Left lung (tissue), 10 donors: Measurements from ENCODE around the gene FAAP24. TPM values are rescaled to one million over a fixed set of nuclear protein-coding genes. Genes with fewer than 3 reads are reported as not detected.
"Not testable (repeated sequence)": the region's sequence is repeated elsewhere in the genome, so short reads cannot be mapped to it uniquely, and the experiment has no call there.

Experiments used
- ATAC-seq: fragments of 200-7000 bp; cut with Tn5 transposase; one replicate; pipeline ENCODE4 v1.9.1; 2020; ENCODE audit warnings: moderate library complexity
- DNase-seq, 4 donors: peaks; one replicate each; pipeline ENCODE4 v3.0.0-alpha.2; 2013 to 2020
- H3K27ac ChIP-seq, 2 donors: fragments of 200-600 bp; sonication (generic) in 1 of 2; one replicate each; pipeline versions ENCODE4 v1.5.0 to v1.8.0; 2020 to 2021
- H3K27me3 ChIP-seq, 2 donors: fragments of 200-600 bp; sonication (generic) in 1 of 2; one replicate each; pipeline versions ENCODE4 v1.5.0 to v1.8.0; 2020 to 2021
- H3K36me3 ChIP-seq, 2 donors: fragments of 200-600 bp; sonication (generic) in 1 of 2; one replicate each; pipeline versions ENCODE4 v1.5.0 to v1.8.0; 2020 to 2021
- H3K4me1 ChIP-seq, 2 donors: fragments of 200-600 bp; one replicate each; pipeline ENCODE4 v1.8.0; 2021
- H3K4me3 ChIP-seq, 2 donors: fragments of 200-600 bp; sonication (generic) in 1 of 2; one replicate each; pipeline versions ENCODE4 v1.5.0 to v1.8.0; 2020 to 2021; ENCODE audit warnings: mild to moderate bottlenecking in 1 of 2
- H3K9me3 ChIP-seq, 2 donors: fragments of 200-600 bp; sonication (generic) in 1 of 2; one replicate each; pipeline versions ENCODE4 v1.5.0 to v1.8.0; 2020 to 2021
- intact Hi-C, 2 donors: fragments of 100-400 bp; cut with DNase I; formaldehyde crosslinking; loops; one replicate each; pipeline versions ENCODE4 v1.11.2 to v1.14.2; 2022
- polyA plus RNA-seq, 6 donors: library from polyadenylated mRNA; unstranded; fragments of 120-200 nt; gene quantifications; one replicate each; pipeline ENCODE4 v1.2.1, GENCODE V29; 2013; ENCODE audit not compliant: insufficient read length in 6 of 6
- total RNA-seq, 2 donors: library from RNA; stranded (reverse); fragmentation: NEBNext Ultra II Directional; extraction: Animal tissue kit (Norgen Biotek cat#: 25700); gene quantifications; one replicate each; pipeline ENCODE4 v1.2.1, GENCODE V29; 2021
- TF ChIP-seq, protein P1 (sequence below), 2 donors: fragments of 200-600 bp; sonication (generic) in 1 of 2; IDR thresholded peaks; one replicate each; pipeline versions ENCODE4 v1.5.0 to v1.8.0; 2021; ENCODE audit warnings: antibody characterized with exemption in 2 of 2
- donor health status: DM: no; HTN: yes; CAD: no.
- donor health status: DM: no; HTN: no; CAD: no.

FAAP24 gene
- total and polyA plus RNA-seq, 8 donors: 2.7 to 4.8 (median 3.7) TPM

DNA sequence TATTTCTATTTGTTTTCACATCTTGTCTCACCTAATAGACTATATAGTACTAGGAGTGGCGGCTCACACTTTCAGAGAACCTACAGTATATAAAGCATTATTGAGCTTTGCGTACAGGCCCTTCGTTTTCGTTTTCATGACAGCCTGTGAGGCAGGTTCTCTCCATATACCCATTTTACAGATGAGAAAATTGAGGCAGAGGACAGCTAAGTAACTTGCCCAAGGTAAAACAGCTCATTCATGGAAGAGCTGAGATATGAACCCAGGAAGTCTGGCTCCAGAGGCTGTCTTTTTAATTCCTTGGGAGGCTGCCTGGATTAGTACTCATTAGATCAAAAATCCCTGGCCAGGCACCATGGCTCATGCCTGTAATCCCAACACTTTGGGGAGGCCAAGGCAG is 28.9 kb downstream of the FAAP24 start:
- DNase-seq (no peak), ATAC-seq (no peak)
- Histone ChIP-seq H3K27me3 (no peaks in the 10 kb centered on the region), H3K9me3 (no peaks in the 10 kb centered on the region), H3K4me1 (no peaks in the 10 kb centered on the region), H3K27ac (no peak overlapping the region), H3K4me3 (no peak overlapping the region), H3K36me3 (no peaks in the 10 kb centered on the region)
- intact Hi-C loops: no loop called here
- TF ChIP-seq, protein P1, sequence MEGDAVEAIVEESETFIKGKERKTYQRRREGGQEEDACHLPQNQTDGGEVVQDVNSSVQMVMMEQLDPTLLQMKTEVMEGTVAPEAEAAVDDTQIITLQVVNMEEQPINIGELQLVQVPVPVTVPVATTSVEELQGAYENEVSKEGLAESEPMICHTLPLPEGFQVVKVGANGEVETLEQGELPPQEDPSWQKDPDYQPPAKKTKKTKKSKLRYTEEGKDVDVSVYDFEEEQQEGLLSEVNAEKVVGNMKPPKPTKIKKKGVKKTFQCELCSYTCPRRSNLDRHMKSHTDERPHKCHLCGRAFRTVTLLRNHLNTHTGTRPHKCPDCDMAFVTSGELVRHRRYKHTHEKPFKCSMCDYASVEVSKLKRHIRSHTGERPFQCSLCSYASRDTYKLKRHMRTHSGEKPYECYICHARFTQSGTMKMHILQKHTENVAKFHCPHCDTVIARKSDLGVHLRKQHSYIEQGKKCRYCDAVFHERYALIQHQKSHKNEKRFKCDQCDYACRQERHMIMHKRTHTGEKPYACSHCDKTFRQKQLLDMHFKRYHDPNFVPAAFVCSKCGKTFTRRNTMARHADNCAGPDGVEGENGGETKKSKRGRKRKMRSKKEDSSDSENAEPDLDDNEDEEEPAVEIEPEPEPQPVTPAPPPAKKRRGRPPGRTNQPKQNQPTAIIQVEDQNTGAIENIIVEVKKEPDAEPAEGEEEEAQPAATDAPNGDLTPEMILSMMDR (IDR thresholded peaks at IDR 0.05): no peak

DNA sequence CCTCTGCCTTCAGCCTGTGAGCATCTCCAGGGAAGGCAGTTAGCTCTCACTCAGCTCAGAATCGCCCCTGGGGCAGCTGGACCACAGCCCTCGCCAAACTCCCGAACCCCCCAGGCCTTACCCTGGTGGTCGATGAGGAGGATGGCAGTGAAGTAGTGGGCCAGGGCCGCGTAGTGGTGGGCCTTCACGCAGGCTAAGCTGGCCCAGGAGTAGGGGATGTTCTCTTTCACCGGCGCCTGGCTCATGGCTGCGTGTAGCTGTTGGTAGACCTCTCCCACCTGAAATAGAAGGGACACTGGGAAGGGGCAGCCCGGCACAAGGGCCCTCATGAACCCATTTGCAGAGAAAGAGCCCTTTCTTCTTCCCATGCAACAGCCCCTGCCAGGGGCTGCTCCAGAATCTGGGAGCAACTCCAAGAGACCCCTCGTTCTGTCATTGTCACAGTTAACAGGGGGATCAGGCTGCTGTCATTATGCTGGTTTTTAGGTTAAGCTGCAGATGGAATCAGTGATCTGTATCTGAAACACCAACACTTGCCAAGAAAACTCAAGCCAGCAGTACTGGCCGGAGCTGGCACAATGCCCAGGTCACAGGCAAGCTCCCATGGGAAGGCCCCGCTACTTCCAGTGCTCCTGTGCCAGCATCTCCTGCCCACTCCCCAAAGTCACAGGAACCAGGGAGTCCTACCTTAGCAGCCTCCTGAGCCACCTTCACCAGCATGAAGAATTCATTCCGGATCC is 30.3 kb downstream of the FAAP24 start:
- DNase-seq, H3K4me1 ChIP-seq, H3K27me3 ChIP-seq, ATAC-seq, H3K27ac ChIP-seq, H3K36me3 ChIP-seq, intact Hi-C loops, H3K4me3 ChIP-seq, H3K9me3 ChIP-seq: not testable (repeated sequence)

DNA sequence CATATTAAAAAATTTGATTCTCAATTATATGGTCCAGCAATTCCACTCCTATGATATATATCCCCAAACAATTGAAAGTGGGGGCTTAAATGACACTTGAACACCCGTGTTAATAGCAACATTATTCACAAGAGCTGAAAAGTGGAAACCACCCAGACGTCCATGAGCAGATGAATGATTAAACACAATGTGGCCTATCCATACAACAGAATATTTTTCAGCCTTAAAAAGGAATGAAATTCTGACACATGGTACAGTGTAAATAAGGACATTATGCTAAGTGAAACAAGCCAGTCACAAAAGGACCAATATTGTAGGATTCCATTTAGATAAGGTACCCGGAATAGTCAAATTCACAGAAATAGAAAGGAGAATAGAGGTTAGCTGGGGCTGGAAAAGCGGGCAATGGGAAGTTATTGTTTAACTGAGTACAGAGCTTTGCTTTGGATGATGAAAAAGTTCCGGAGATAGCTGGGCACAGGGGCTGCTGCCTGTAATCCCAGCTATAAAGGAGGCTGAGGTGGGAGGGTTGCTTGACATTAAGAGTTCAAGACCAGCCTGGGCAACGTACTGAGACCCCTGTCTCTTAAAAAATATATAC is 31.5 kb downstream of the FAAP24 start:
- H3K4me1 ChIP-seq, H3K36me3 ChIP-seq, ATAC-seq, H3K9me3 ChIP-seq, DNase-seq, H3K27ac ChIP-seq, H3K27me3 ChIP-seq, H3K4me3 ChIP-seq, intact Hi-C loops: not testable (repeated sequence)

DNA sequence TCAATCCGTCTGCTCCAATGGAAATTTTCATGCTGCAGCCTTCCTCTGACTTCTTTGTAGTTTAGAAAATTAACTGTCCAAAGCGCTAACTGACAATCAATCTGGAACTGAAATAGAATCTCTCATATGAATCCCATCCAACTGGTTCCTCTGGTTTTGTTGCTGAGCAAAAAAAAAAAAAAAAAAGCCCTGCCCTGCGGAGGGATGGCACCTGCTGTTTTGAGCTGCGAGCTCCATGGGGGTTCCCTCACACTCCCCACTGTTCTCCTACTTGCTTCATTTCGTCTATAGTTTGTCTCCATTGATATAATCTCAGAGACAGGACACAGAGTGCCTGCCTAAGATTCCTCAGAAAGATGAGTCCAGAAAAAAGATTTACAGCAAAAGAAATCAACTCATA is 33.4 kb downstream of the FAAP24 start:
- DNase-seq (peak in 1 of 4 donors; percentile 37), ATAC-seq (no peak)
- Histone ChIP-seq H3K27me3 (no peaks in the 10 kb centered on the region), H3K36me3 (no peaks in the 10 kb centered on the region), H3K27ac (no peak overlapping the region), H3K4me1 (no peaks in the 10 kb centered on the region), H3K9me3 (no peaks in the 10 kb centered on the region), H3K4me3 (no peak overlapping the region)
- TF ChIP-seq, protein P1 (IDR thresholded peaks at IDR 0.05): no peak
- intact Hi-C loops: no loop called here

DNA sequence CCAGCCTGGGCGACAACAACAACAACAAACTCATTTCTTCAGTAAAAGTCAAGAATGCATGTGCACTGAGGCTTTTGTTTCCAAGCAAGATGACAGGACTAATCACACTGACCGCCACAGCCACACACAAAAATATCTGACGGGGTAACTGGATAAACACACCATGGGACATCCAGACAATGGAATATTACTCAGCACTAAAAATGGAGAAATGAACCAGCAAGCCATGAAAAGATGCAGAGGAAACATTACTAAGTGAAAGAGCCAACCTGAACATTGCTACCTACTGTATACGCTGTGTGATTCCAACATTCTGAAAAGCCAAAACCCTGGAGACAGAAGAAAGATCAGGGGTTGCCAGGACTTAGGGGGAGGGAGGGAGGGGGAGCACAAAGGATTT is 36.7 kb downstream of the FAAP24 start:
- intact Hi-C loops: no loop called here
- H3K4me1 ChIP-seq: no peaks in the 10 kb centered on the region
- no peak overlapping the region for H3K4me3 ChIP-seq
- no peaks in the 10 kb centered on the region for H3K9me3 ChIP-seq
- no peak for ATAC-seq
- DNase-seq: no peak
- H3K27ac ChIP-seq: no peak overlapping the region
- H3K27me3 ChIP-seq: no peaks in the 10 kb centered on the region
- peaks cover 0 to 3% of the 10 kb centered on the region in 2 donors for H3K36me3 ChIP-seq
- TF ChIP-seq, protein P1 (IDR thresholded peaks at IDR 0.05): no peak

DNA sequence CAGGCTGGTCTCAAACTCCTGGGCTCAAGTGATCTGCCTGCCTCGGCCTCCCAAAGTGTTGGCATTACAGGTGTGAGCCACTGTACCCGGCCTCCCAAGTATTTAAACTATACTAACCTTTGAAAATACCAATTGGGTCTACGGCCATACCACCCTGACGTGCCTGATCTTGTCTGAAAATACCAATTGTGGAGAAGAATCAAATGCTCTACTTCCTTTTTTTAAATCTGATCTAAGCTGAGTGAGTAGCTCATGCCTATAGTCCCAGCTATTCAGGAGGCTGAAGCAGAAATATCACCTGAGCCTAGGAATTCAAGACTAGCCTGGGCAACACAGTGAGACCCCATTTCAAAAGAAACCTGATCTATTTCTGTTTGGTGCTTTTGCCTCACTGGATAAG is 38.8 kb downstream of the FAAP24 start:
- ATAC-seq, H3K27ac ChIP-seq, intact Hi-C loops: not testable (repeated sequence)

More for the DNA sequence above, 38.8 kb downstream of the FAAP24 start:
- DNase-seq, H3K9me3 ChIP-seq, H3K27me3 ChIP-seq, H3K36me3 ChIP-seq, H3K4me1 ChIP-seq, H3K4me3 ChIP-seq: not testable (repeated sequence)
